SK-N-SH treated with all-trans-retinoic acid at 6 μM for 48 hours (cell line): Measurements from ENCODE around the gene SLC8A2.

Experiments used
- ATAC-seq: fragments of 200-7000 bp; cut with Tn5 transposase; 3 replicates; pipeline ENCODE4 v1.9.1; 2020; ENCODE audit warnings: mild to moderate bottlenecking, moderate library complexity
- ARNTL ChIP-seq: fragments of 450-650 bp; formaldehyde crosslinking; IDR thresholded peaks from 2 replicates; pipeline ENCODE4 v1.5.0; 2020; ENCODE audit warnings: low read depth, mild to moderate bottlenecking, moderate library complexity, borderline replicate concordance
- BACH2 ChIP-seq: fragments of 250-450 bp; sonication (Bioruptor Pico); IDR thresholded peaks from 2 replicates; pipeline ENCODE4 v1.9.0; 2021; ENCODE audit warnings: mild to moderate bottlenecking, borderline replicate concordance
- CREB5 ChIP-seq: fragments of 250-450 bp; sonication (Bioruptor Pico); IDR thresholded peaks from 2 replicates; pipeline ENCODE4 v1.5.1; 2020; ENCODE audit warnings: low read depth, mild to moderate bottlenecking, moderate library complexity
- CSDC2 ChIP-seq: fragments of 250-450 bp; sonication (Bioruptor Pico); IDR thresholded peaks from 2 replicates; pipeline ENCODE4 v1.5.0; 2020; ENCODE audit warnings: mild to moderate bottlenecking, moderate library complexity
- CSRNP3 ChIP-seq: fragments of 250-450 bp; sonication (Bioruptor Pico); IDR thresholded peaks from 2 replicates; pipeline ENCODE4 v1.5.1; 2021; ENCODE audit warnings: mild to moderate bottlenecking, moderate library complexity
- ESRRG ChIP-seq: fragments of 250-450 bp; sonication (Bioruptor Pico); IDR thresholded peaks from 2 replicates; pipeline ENCODE4 v1.6.1; 2021; ENCODE audit warnings: mild to moderate bottlenecking
- GLIS3 ChIP-seq: fragments of 250-450 bp; sonication (Bioruptor Pico); IDR thresholded peaks from 2 replicates; pipeline ENCODE4 v1.5.0; 2020; ENCODE audit warnings: mild to moderate bottlenecking, moderate library complexity
- OSR1 ChIP-seq: fragments of 250-450 bp; sonication (Bioruptor Pico); IDR thresholded peaks from 2 replicates; pipeline ENCODE4 v1.8.0; 2022; ENCODE audit warnings: moderate library complexity, mild to moderate bottlenecking, inconsistent platforms
- PATZ1 ChIP-seq: fragments of 250-450 bp; sonication (Bioruptor Pico); IDR thresholded peaks from 2 replicates; pipeline ENCODE4 v1.8.0; 2020; ENCODE audit warnings: mild to moderate bottlenecking, moderate library complexity, borderline replicate concordance
- POU6F1 ChIP-seq: fragments of 250-450 bp; sonication (Bioruptor Pico); IDR thresholded peaks from 2 replicates; pipeline ENCODE4 v1.8.0; 2021; ENCODE audit warnings: low read depth, mild to moderate bottlenecking, moderate library complexity, borderline replicate concordance
- PPARA ChIP-seq: fragments of 250-450 bp; sonication (Bioruptor Pico); IDR thresholded peaks from 2 replicates; pipeline ENCODE4 v1.5.0; 2020; ENCODE audit warnings: mild to moderate bottlenecking, borderline replicate concordance
- RARB ChIP-seq: fragments of 250-450 bp; sonication (Bioruptor Pico); IDR thresholded peaks from 2 replicates; pipeline ENCODE4 v1.8.0; 2021; ENCODE audit warnings: mild to moderate bottlenecking, moderate library complexity
- SNAI2 ChIP-seq: fragments of 250-450 bp; sonication (Bioruptor Pico); IDR thresholded peaks from 2 replicates; pipeline ENCODE4 v1.5.0; 2020; ENCODE audit warnings: mild to moderate bottlenecking, moderate library complexity
- TCF4 ChIP-seq: fragments of 250-450 bp; sonication (Bioruptor Pico); IDR thresholded peaks from 2 replicates; pipeline ENCODE4 v1.8.0; 2021; ENCODE audit warnings: mild to moderate bottlenecking, moderate library complexity, borderline replicate concordance
- TOX ChIP-seq: fragments of 250-450 bp; sonication (Bioruptor Pico); IDR thresholded peaks from 2 replicates; pipeline ENCODE4 v1.8.0; 2021; ENCODE audit warnings: mild to moderate bottlenecking, moderate library complexity, borderline replicate concordance
- TSHZ2 ChIP-seq: fragments of 250-450 bp; sonication (Bioruptor Pico); IDR thresholded peaks from 2 replicates; pipeline ENCODE4 v1.5.0; 2020; ENCODE audit warnings: mild to moderate bottlenecking, moderate library complexity
- ZC3H10 ChIP-seq: fragments of 250-450 bp; sonication (Bioruptor Pico); IDR thresholded peaks from 2 replicates; pipeline ENCODE4 v1.5.1; 2021; ENCODE audit warnings: mild to moderate bottlenecking, moderate library complexity
- ZFP3 ChIP-seq: fragments of 250-450 bp; sonication (Bioruptor Pico); IDR thresholded peaks from 2 replicates; pipeline ENCODE4 v1.5.0; 2020; ENCODE audit warnings: mild to moderate bottlenecking, moderate library complexity
- ZFP30 ChIP-seq: fragments of 450-650 bp; formaldehyde crosslinking; IDR thresholded peaks from 2 replicates; pipeline ENCODE4 v1.5.0; 2022; ENCODE audit warnings: mild to moderate bottlenecking, moderate library complexity
- ZNF70 ChIP-seq: fragments of 450-650 bp; formaldehyde crosslinking; IDR thresholded peaks from 2 replicates; pipeline ENCODE4 v1.5.0; 2020; ENCODE audit warnings: mild to moderate bottlenecking, moderate library complexity
- ZNF8 ChIP-seq: fragments of 450-650 bp; formaldehyde crosslinking; IDR thresholded peaks from 2 replicates; pipeline ENCODE4 v1.5.0; 2020; ENCODE audit warnings: mild to moderate bottlenecking, moderate library complexity

The SLC8A2 gene

GRCh38 chr19:47509170-47509847 is 37.6 kb upstream of the SLC8A2 start:
- no peak for ATAC-seq
- TF ChIP-seq SNAI2 (CRISPR knock-in tag) (no peak), TOX (CRISPR knock-in tag) (no peak), GLIS3 (no peak), ZNF8 (CRISPR knock-in tag) (no peak), PPARA (CRISPR knock-in tag) (no peak), ESRRG (CRISPR knock-in tag) (no peak), PATZ1 (CRISPR knock-in tag) (no peak), ZNF70 (CRISPR knock-in tag) (no peak), CSRNP3 (CRISPR knock-in tag) (no peak), ARNTL (no peak), POU6F1 (CRISPR knock-in tag) (no peak), ZFP30 (CRISPR knock-in tag) (no peak), CSDC2 (no peak), TCF4 (CRISPR knock-in tag) (no peak), ZC3H10 (CRISPR knock-in tag) (no peak), OSR1 (CRISPR knock-in tag) (no peak), TSHZ2 (CRISPR knock-in tag) (no peak), CREB5 (CRISPR knock-in tag) (no peak)

GRCh38 chr19:47508721-47509120 is 37.0 kb upstream of the SLC8A2 start:
- TF ChIP-seq RARB (CRISPR knock-in tag), result no peak
- TF ChIP-seq TCF4 (CRISPR knock-in tag), result no peak
- TF ChIP-seq BACH2 (CRISPR knock-in tag), result no peak
- no peak for TF ChIP-seq ZFP3 (CRISPR knock-in tag)
- no peak for TF ChIP-seq ESRRG (CRISPR knock-in tag)
- TF ChIP-seq CSRNP3 (CRISPR knock-in tag), result no peak
- ATAC-seq, result no peak
